HEK293 (cell line): ENCODE results near the gene LRRC23.

Experiments used
- FEZF1 ChIP-seq: fragments of 450-650 bp; formaldehyde crosslinking; IDR thresholded peaks from 2 replicates; pipeline ENCODE4 v1.5.1; 2016; ENCODE audit warnings: missing biosample characterization, missing genetic modification characterization
- GFI1B ChIP-seq: fragments of 450-650 bp; formaldehyde crosslinking; IDR thresholded peaks from 2 replicates; pipeline ENCODE4 v1.5.1; 2016; ENCODE audit warnings: missing biosample characterization, missing genetic modification characterization
- GLIS1 ChIP-seq: fragments of 450-650 bp; formaldehyde crosslinking; IDR thresholded peaks from 2 replicates; pipeline ENCODE4 v1.5.1; 2016; ENCODE audit warnings: missing biosample characterization, missing genetic modification characterization
- GLIS2 ChIP-seq: fragments of 450-650 bp; formaldehyde crosslinking; IDR thresholded peaks from 2 replicates; pipeline ENCODE4 v1.5.1; 2016; ENCODE audit warnings: missing biosample characterization, missing genetic modification characterization
- KLF1 ChIP-seq: fragments of 450-650 bp; formaldehyde crosslinking; IDR thresholded peaks from 2 replicates; pipeline ENCODE4 v1.5.1; 2016; ENCODE audit warnings: missing biosample characterization, missing genetic modification characterization
- KLF8 ChIP-seq: fragments of 450-650 bp; formaldehyde crosslinking; IDR thresholded peaks from 2 replicates; pipeline ENCODE4 v1.5.1; 2016; ENCODE audit warnings: missing biosample characterization, missing genetic modification characterization
- MEIS1 ChIP-seq: sonication (generic); formaldehyde crosslinking; IDR thresholded peaks from 2 replicates; pipeline ENCODE4 v1.8.1; 2022; ENCODE audit warnings: missing genetic modification reagents, mild to moderate bottlenecking, borderline replicate concordance
- SCRT2 ChIP-seq: fragments of 450-650 bp; formaldehyde crosslinking; IDR thresholded peaks from 2 replicates; pipeline ENCODE4 v1.5.1; 2016; ENCODE audit warnings: missing biosample characterization, missing genetic modification characterization
- SP7 ChIP-seq: fragments of 450-650 bp; formaldehyde crosslinking; IDR thresholded peaks from 2 replicates; pipeline ENCODE4 v1.5.1; 2016; ENCODE audit warnings: missing biosample characterization, missing genetic modification characterization
- WT1 ChIP-seq: fragments of 450-650 bp; formaldehyde crosslinking; IDR thresholded peaks from 2 replicates; pipeline ENCODE4 v1.5.1; 2016; ENCODE audit warnings: missing biosample characterization, missing genetic modification characterization
- ZNF311 ChIP-seq: fragments of 450-650 bp; formaldehyde crosslinking; IDR thresholded peaks from 2 replicates; pipeline ENCODE4 v1.5.1; 2017; ENCODE audit warnings: missing biosample characterization, missing genetic modification characterization, borderline replicate concordance
- ZNF335 ChIP-seq: fragments of 450-650 bp; formaldehyde crosslinking; conservative IDR thresholded peaks from 2 replicates; pipeline ENCODE4 v1.5.1; 2016; ENCODE audit warnings: missing biosample characterization, missing genetic modification characterization
- ZNF37A ChIP-seq: fragments of 450-650 bp; IDR thresholded peaks from 2 replicates; pipeline ENCODE4 v1.5.1; 2018; ENCODE audit warnings: missing biosample characterization, missing genetic modification characterization
- ZNF391 ChIP-seq: fragments of 450-650 bp; formaldehyde crosslinking; IDR thresholded peaks from 2 replicates; pipeline ENCODE4 v1.5.1; 2016; ENCODE audit warnings: low read depth, missing biosample characterization, missing genetic modification characterization, borderline replicate concordance
- ZNF514 ChIP-seq: fragments of 450-650 bp; formaldehyde crosslinking; IDR thresholded peaks from 2 replicates; pipeline ENCODE4 v1.5.1; 2016; ENCODE audit warnings: missing biosample characterization, missing genetic modification characterization
- ZNF629 ChIP-seq: fragments of 450-650 bp; formaldehyde crosslinking; IDR thresholded peaks from 2 replicates; pipeline ENCODE4 v1.5.1; 2017; ENCODE audit warnings: missing biosample characterization, missing genetic modification characterization
- ZNF654 ChIP-seq: fragments of 450-650 bp; formaldehyde crosslinking; IDR thresholded peaks from 2 replicates; pipeline ENCODE4 v1.5.1; 2016; ENCODE audit warnings: low read depth, missing biosample characterization, missing genetic modification characterization
- ZNF664 ChIP-seq: fragments of 450-650 bp; formaldehyde crosslinking; IDR thresholded peaks from 2 replicates; pipeline ENCODE4 v1.5.1; 2016; ENCODE audit warnings: missing biosample characterization, missing genetic modification characterization
- ZNF776 ChIP-seq: fragments of 450-650 bp; formaldehyde crosslinking; IDR thresholded peaks from 2 replicates; pipeline ENCODE4 v1.5.0; 2017; ENCODE audit warnings: missing biosample characterization, missing genetic modification characterization, borderline replicate concordance
- ZNF777 ChIP-seq: fragments of 450-650 bp; formaldehyde crosslinking; IDR thresholded peaks from 2 replicates; pipeline ENCODE4 v1.5.1; 2017; ENCODE audit warnings: missing biosample characterization, missing genetic modification characterization, borderline replicate concordance
- ZNF843 ChIP-seq: fragments of 450-650 bp; formaldehyde crosslinking; IDR thresholded peaks from 2 replicates; pipeline ENCODE4 v1.5.1; 2016; ENCODE audit warnings: missing biosample characterization, missing genetic modification characterization
- ZSCAN4 ChIP-seq: fragments of 450-650 bp; formaldehyde crosslinking; IDR thresholded peaks from 2 replicates; pipeline ENCODE4 v1.5.1; 2017; ENCODE audit warnings: missing biosample characterization, missing genetic modification characterization
- TF ChIP-seq, protein P1 (sequence below): fragments of 450-650 bp; formaldehyde crosslinking; IDR thresholded peaks from 2 replicates; pipeline ENCODE4 v1.5.1; 2016; ENCODE audit warnings: missing biosample characterization, missing genetic modification characterization
- TF ChIP-seq, protein P2 (sequence below): fragments of 450-650 bp; IDR thresholded peaks from 2 replicates; pipeline ENCODE4 v1.5.1; 2018; ENCODE audit warnings: missing biosample characterization, missing genetic modification characterization
- TF ChIP-seq, protein P3 (sequence below): fragments of 450-650 bp; formaldehyde crosslinking; IDR thresholded peaks from 2 replicates; pipeline ENCODE4 v1.5.1; 2016; ENCODE audit warnings: missing biosample characterization, missing genetic modification characterization
- TF ChIP-seq, protein P4 (sequence below): fragments of 450-650 bp; formaldehyde crosslinking; IDR thresholded peaks from 2 replicates; pipeline ENCODE4 v1.5.1; 2016; ENCODE audit warnings: missing biosample characterization, missing genetic modification characterization

LRRC23 gene

GRCh38 chr12:6937481-6938352 is 33.1 kb downstream of the LRRC23 start (continued):
- TF ChIP-seq, protein P1, sequence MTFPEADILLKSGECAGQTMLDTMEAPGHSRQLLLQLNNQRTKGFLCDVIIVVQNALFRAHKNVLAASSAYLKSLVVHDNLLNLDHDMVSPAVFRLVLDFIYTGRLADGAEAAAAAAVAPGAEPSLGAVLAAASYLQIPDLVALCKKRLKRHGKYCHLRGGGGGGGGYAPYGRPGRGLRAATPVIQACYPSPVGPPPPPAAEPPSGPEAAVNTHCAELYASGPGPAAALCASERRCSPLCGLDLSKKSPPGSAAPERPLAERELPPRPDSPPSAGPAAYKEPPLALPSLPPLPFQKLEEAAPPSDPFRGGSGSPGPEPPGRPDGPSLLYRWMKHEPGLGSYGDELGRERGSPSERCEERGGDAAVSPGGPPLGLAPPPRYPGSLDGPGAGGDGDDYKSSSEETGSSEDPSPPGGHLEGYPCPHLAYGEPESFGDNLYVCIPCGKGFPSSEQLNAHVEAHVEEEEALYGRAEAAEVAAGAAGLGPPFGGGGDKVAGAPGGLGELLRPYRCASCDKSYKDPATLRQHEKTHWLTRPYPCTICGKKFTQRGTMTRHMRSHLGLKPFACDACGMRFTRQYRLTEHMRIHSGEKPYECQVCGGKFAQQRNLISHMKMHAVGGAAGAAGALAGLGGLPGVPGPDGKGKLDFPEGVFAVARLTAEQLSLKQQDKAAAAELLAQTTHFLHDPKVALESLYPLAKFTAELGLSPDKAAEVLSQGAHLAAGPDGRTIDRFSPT (tag by site-specific recombination): peak; percentile 48
- peak; percentile 36; the same call in 1 of the 2 replicates for TF ChIP-seq ZNF391
- peak; percentile 39; the same call in 1 of the 2 replicates for TF ChIP-seq GLIS1
- TF ChIP-seq, protein P2, sequence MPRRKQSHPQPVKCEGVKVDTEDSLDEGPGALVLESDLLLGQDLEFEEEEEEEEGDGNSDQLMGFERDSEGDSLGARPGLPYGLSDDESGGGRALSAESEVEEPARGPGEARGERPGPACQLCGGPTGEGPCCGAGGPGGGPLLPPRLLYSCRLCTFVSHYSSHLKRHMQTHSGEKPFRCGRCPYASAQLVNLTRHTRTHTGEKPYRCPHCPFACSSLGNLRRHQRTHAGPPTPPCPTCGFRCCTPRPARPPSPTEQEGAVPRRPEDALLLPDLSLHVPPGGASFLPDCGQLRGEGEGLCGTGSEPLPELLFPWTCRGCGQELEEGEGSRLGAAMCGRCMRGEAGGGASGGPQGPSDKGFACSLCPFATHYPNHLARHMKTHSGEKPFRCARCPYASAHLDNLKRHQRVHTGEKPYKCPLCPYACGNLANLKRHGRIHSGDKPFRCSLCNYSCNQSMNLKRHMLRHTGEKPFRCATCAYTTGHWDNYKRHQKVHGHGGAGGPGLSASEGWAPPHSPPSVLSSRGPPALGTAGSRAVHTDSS (tag by site-specific recombination): no peak
- peak; percentile 60; the same call in 1 of the 2 replicates for TF ChIP-seq WT1 (tag by site-specific recombination)
- no peak for TF ChIP-seq MEIS1 (CRISPR knock-in tag)
- peak; percentile 92 for TF ChIP-seq SCRT2 (tag by site-specific recombination)
- no peak for TF ChIP-seq FEZF1 (tag by site-specific recombination)
- no peak for TF ChIP-seq ZNF311 (tag by site-specific recombination)
- TF ChIP-seq GFI1B (tag by site-specific recombination): no peak
- TF ChIP-seq KLF8 (tag by site-specific recombination): peak; percentile 94
- TF ChIP-seq, protein P3, sequence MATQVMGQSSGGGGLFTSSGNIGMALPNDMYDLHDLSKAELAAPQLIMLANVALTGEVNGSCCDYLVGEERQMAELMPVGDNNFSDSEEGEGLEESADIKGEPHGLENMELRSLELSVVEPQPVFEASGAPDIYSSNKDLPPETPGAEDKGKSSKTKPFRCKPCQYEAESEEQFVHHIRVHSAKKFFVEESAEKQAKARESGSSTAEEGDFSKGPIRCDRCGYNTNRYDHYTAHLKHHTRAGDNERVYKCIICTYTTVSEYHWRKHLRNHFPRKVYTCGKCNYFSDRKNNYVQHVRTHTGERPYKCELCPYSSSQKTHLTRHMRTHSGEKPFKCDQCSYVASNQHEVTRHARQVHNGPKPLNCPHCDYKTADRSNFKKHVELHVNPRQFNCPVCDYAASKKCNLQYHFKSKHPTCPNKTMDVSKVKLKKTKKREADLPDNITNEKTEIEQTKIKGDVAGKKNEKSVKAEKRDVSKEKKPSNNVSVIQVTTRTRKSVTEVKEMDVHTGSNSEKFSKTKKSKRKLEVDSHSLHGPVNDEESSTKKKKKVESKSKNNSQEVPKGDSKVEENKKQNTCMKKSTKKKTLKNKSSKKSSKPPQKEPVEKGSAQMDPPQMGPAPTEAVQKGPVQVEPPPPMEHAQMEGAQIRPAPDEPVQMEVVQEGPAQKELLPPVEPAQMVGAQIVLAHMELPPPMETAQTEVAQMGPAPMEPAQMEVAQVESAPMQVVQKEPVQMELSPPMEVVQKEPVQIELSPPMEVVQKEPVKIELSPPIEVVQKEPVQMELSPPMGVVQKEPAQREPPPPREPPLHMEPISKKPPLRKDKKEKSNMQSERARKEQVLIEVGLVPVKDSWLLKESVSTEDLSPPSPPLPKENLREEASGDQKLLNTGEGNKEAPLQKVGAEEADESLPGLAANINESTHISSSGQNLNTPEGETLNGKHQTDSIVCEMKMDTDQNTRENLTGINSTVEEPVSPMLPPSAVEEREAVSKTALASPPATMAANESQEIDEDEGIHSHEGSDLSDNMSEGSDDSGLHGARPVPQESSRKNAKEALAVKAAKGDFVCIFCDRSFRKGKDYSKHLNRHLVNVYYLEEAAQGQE: 0 out of 2 replicates have a peak, but pooled peaks have one; percentile 9
- no peak for TF ChIP-seq ZNF514 (tag by site-specific recombination)
- TF ChIP-seq ZSCAN4 (tag by site-specific recombination): 0 out of 2 replicates have a peak, but pooled peaks have one; percentile 11
- no peak; the same call in 1 of the 2 replicates for TF ChIP-seq ZNF654 (tag by site-specific recombination)
- TF ChIP-seq ZNF37A (tag by site-specific recombination): no peak
- no peak for TF ChIP-seq GLIS2 (tag by site-specific recombination)
- TF ChIP-seq ZNF629 (tag by site-specific recombination): peak; percentile 98
- TF ChIP-seq KLF1 (tag by site-specific recombination): 0 out of 2 replicates have a peak, but pooled peaks have one; percentile 47
- TF ChIP-seq, protein P4, sequence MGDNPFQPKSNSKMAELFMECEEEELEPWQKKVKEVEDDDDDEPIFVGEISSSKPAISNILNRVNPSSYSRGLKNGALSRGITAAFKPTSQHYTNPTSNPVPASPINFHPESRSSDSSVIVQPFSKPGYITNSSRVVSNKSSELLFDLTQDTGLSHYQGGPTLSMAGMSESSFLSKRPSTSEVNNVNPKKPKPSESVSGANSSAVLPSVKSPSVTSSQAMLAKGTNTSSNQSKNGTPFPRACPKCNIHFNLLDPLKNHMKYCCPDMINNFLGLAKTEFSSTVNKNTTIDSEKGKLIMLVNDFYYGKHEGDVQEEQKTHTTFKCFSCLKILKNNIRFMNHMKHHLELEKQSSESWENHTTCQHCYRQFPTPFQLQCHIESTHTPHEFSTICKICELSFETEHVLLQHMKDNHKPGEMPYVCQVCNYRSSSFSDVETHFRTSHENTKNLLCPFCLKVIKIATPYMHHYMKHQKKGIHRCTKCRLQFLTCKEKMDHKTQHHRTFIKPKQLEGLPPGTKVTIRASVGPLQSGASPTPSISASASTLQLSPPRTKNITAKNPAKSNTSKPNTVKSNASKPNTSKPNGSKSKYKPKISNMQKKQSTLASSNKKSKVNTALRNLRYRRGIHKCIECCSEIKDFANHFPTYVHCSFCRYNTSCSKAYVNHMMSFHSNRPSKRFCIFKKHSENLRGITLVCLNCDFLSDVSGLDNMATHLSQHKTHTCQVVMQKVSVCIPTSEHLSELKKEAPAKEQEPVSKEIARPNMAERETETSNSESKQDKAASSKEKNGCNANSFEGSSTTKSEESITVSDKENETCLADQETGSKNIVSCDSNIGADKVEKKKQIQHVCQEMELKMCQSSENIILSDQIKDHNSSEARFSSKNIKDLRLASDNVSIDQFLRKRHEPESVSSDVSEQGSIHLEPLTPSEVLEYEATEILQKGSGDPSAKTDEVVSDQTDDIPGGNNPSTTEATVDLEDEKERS (tag by site-specific recombination): no peak
- TF ChIP-seq ZNF335 (tag by site-specific recombination): peak; percentile 86
- no peak for TF ChIP-seq ZNF776 (tag by site-specific recombination)
- no peak for TF ChIP-seq ZNF777 (tag by site-specific recombination)
- TF ChIP-seq ZNF843 (tag by site-specific recombination): 0 out of 2 replicates have a peak, but pooled peaks have one; percentile 72
- no peak for TF ChIP-seq ZNF664 (tag by site-specific recombination)
- TF ChIP-seq SP7 (tag by site-specific recombination): peak; percentile 93
